Activated naive CD4-positive, alpha-beta T cell treated with Interleukin-2 at 50 U/mL for 16 hours (primary cell): ENCODE measurements around the gene PRTN3.
A peak's percentile ranks its signal among the peaks of the same experiment; 100 is the strongest.
"Not testable (repeated sequence)": the region's sequence is repeated elsewhere in the genome, so short reads cannot be mapped to it uniquely, and the experiment has no call there.

ENCODE experiments used
- DNase-seq: peaks from one replicate; pipeline ENCODE4 v3.0.0-alpha.2; 2020

Gene PRTN3

DNA sequence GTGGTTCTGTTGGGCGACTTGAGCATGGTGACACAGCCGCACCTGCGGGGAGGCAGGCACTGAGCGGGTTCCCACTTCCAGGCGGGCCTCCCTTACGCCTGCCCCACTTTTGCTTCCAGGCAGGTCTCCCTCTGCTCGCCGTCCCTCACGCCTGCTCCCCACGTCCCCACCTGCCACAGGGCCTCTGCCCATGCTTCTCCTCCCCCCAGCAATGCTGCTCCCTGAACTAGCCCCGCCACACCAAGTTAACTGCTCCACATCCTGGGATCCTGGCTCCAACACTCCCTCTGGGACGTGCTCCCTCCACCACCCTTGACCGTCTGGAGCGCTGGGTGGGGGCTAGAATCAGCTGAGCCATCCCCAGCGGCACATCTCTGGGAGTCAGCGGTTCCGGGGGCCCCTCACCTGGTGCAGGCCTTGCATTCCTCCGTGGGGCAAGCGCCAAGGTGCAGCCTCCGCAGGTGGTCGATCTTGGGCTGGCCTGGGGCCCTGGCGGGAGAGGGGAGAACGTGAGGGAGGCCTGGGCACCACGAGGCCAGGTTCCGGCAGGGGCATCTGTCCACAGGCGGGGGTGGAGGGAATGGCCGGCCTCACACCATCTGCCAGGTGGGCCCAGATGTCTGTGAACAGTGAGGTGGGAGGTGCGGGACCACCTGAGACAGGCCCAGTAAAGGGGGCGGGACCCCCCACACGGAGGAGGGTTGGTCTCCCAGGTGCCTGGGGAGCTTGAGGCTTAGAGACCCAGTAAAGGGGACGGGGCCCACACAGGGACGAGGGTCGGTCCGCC, 27.9 kb downstream of the PRTN3 start:
- DNase-seq: no peak

DNA sequence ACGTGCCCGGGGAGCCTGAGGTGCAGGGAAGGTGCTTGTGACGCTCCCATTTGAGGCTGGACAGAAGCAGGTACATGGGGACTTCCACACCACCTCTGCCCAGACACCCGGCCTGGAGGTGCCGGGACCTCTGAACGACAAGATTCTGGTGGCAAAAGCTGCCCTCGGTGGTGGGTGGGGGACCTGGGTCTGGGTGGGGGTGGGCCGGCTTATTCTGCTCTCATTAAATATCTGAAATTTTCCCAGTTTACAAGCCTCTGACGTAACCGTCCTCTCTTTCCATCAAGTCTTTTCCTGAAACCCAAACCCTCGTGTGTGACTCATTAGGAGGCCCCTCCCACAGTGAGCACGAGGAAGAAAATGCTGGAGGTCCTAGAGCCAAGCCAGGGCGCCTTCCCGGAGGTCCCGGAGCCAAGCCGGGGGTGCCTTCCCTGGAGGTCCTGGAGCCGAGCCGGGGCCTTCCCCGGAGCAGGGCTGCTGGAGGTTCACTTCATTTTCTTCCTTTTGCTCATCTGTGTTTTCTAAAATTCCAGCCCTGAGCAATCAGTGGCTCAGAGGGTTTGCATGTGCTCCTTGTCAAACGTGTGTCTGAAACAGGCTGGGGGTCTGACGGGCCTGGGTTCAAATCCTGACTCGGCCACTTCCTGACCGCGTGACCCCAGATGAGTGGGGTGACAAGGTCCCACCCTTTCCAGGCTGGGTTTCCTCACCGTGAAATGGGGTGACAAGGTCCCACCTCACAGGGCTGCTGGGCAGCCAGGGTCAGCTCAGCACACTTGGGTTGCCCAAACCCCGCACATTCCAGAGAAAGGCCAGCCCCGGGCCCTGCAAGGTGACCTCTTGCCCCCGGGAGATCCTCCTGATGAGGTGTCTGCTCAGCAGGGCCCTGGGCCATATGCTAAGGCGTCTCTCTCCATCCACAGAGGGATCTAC, 28.7 kb downstream of the PRTN3 start:
- DNase-seq: no peak

DNA sequence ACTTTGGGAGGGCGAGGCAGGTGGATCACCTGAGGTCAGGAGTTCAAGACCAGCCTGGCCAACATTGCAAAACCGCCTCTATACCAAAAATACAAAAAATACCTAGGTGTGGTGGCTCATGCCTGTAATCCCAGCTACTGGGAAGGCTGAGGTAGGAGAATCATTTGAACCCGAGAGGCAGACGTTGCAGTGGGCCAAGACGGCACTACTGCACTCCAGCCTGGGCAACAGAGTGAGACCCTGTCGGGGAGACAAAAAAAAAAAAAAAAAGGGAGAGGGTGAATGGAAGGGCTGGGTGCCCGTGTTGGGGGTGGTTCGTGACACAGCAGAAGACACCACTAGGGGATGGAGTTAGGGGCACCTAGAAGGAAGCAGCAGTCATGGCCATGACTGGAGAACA, 29.5 kb downstream of the PRTN3 start:
- DNase-seq: no peak

GRCh38 chr19:870963-871401, 30.2 kb downstream of the PRTN3 start:
- no peak for DNase-seq

DNA sequence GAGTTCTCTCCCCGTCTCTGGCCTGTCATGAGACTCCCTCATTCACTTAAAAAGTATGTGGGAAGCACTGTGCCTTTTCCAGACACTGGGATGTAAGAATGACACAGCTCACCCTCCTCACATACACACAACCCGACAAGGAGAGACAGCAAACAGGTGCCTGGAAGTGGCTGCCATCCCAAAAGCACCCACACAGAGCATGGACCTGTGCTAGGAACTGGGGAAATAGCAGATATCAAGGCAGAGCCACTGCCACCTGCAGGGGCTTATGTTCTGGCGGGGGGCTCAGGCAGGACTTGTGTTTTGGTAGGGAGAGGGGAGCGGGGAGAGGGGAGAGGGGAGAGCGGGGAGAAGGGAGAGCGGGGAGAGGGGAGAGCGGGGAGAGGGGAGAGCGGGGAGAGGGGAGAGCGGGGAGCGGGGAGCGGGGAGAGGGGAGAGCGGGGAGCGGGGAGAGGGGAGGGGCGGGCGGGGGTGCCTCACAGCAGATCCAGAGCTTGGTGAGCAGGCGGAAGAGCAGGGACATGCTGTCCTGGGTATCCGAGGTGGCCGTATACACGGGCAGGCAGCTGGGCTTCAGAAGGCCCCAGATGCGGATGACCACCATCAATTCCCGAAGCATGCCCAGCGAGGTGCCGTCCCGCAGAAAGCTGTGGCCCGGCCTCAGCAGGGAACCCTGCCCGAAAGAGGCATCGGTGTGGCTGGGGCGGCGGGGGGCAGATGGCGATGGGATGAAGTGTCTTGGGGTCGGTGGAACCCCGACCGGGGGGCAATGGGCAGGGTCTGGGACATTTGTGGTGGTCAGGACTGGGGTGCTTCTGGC, 30.9 kb downstream of the PRTN3 start:
- DNase-seq: peak; percentile 13

GRCh38 chr19:872266-872951, 31.6 kb downstream of the PRTN3 start:
- peak; percentile 81 for DNase-seq

DNA sequence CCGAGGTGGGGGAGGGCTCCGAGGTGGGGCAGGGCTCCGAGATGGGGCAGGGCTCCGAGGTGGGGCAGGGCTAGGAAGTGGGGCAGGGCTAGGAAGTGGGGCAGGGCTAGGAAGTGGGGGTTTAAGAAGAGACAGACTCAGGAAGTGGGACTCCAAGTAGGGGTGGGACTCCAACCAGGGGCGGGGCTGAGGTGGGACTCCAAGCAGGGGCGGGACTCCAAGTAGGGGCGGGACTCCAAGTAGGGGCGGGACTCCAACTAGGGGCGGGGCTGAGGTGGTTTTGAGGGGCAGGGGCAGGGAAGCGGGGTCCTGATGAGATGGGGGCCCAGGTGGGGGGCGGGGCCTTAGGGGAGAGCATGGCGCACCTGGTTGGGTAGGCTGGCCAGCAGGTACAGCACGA, 32.3 kb downstream of the PRTN3 start:
- peak; percentile 64 for DNase-seq

- DNase-seq: no peak
These were observed 32.8 kb downstream of the PRTN3 start for GRCh38 chr19:873561-874041.

GRCh38 chr19:875265-875879, 34.6 kb downstream of the PRTN3 start:
- DNase-seq: no peak

- DNase-seq: no peak
These were observed 35.3 kb downstream of the PRTN3 start for GRCh38 chr19:876089-876488.

GRCh38 chr19:876780-877314, 36.0 kb downstream of the PRTN3 start:
- no peak for DNase-seq

DNA sequence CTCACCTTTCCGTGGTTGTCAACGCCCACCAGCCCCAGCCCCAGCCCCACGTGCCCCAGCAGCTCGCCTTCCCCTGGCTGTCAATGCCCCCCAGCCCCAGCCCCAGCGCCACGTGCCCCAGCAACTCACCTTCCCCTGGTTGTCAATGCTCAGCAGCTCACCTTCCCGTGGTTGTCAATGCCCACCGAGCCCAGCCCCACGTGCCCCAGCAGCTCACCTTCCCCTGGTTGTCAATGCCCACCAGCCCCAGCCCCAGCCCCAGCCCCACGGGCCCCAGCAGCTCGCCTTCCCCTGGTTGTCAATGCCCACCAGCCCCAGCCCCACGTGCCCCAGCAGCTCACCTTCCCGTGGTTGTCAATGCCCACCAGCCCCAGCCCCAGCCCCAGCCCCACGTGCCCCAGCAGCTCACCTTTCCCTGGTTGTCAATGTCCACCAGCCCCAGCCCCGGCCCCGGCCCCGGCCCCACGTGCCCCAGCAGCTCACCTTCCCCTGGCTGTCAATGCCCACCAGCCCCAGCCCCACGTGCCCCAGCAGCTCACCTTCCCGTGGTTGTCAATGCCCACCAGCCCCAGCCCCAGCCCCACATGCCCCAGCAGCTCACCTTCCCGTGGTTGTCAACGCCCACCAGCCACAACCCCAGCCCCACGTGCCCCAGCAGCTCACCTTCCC, 37.3 kb downstream of the PRTN3 start:
- not testable (repeated sequence) for DNase-seq

- not testable (repeated sequence) for DNase-seq
These were observed 38.2 kb downstream of the PRTN3 start for GRCh38 chr19:878751-879561.

GRCh38 chr19:879711-880438, 39.1 kb downstream of the PRTN3 start:
- no peak for DNase-seq

DNA sequence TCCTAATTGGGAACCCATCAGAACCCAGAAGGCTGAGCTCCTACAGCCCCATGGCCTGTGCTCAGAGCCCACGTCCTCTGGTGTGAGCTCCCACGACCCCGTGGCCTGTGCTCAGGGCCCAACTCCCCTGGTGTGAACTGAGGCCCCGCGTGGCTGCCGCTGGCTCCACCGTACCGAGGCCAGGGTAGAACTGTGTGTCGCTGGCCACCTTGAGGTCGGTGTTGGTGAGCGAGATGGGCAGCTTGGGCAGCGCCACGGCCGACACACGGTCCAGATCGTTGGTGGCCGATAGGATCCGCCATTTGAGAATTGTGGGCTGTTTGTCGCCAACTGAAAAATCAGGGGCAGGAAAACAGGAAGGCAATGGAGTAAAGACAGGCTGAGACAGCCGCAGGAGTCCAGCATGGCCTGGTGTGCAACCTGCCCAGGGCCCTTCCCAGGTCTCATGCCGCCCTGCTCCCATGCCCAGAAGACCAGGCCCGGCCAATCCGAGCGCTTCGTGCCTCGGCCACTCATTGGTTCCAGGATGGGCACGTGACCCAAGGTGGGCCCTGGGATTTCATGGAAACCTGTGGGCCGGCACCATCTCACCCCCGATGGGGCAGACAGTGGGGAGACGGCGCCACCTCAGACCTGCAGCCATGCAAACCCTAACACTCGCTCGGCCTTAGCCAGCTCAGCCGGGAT, 40.7 kb downstream of the PRTN3 start:
- no peak for DNase-seq

DNA sequence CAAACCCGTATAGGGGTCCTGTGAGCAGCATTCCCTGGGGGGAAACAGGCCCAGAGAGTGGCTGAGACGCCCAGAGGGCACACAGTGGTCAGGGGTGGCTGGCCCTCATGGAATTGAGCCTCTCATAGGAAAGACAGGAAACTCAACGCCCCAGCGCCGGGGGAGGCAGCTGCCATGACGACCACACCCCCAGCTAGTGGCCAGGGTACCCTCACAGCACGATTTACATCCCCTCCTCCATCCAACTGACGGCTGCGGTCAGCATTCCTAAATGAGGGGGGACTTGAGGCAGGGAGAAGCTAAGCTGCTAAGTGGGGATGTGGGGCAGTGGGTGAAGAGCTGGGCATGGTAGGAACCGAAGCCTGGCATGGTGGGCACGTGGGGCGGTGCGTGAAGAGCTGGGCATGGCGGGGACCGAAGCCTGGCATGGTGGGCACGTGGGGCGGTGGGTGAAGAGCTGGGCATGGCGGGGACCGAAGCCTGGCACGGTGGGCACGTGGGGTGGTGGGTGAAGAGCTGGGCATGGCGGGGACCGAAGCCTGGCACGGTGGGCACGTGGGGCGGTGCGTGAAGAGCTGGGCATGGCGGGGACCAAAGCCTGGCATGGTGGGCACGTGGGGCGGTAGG, 42.2 kb downstream of the PRTN3 start:
- no peak for DNase-seq

GRCh38 chr19:883661-884211, 42.9 kb downstream of the PRTN3 start:
- no peak for DNase-seq
